HepG2 (cell line): ENCODE results near the gene SNRNP27. TPM values are rescaled to one million over a fixed set of nuclear protein-coding genes. Genes with fewer than 3 reads are reported as not detected.

Source experiments
- BCLAF1 ChIP-seq: fragments of 450-650 bp; IDR thresholded peaks from 2 replicates; pipeline ENCODE4 v1.6.1; 2017; ENCODE audit warnings: mild to moderate bottlenecking
- CHD2 ChIP-seq: IDR thresholded peaks from 2 replicates; pipeline ENCODE4 v1.6.1; 2011; ENCODE audit warnings: low read depth, low read length, improper control_type of control experiment
- FLYWCH1 ChIP-seq: sonication (generic); formaldehyde crosslinking; IDR thresholded peaks from 2 replicates; pipeline ENCODE4 v1.8.1; 2023; ENCODE audit warnings: mild to moderate bottlenecking, missing genetic modification reagents
- GTF2F1 ChIP-seq: fragments of 150-350 bp; IDR thresholded peaks from 2 replicates; pipeline ENCODE4 v1.6.1; 2014; ENCODE audit warnings: low read length
- GZF1 ChIP-seq: sonication (generic); formaldehyde crosslinking; IDR thresholded peaks from 2 replicates; pipeline ENCODE4 v1.5.1; 2020; ENCODE audit warnings: mild to moderate bottlenecking, missing genetic modification reagents
- HOXA7 ChIP-seq: sonication (generic); formaldehyde crosslinking; IDR thresholded peaks from 2 replicates; pipeline ENCODE4 v1.8.1; 2022; ENCODE audit warnings: mild to moderate bottlenecking, missing genetic modification reagents, moderate library complexity
- KLF6 ChIP-seq: IDR thresholded peaks from 2 replicates; pipeline ENCODE4 v1.8.0; 2016; ENCODE audit warnings: missing biosample characterization, missing genetic modification reagents
- NFYB ChIP-seq: sonication (generic); formaldehyde crosslinking; IDR thresholded peaks from 2 replicates; pipeline ENCODE4 v1.4.0; 2020; ENCODE audit warnings: missing genetic modification reagents
- PAWR ChIP-seq: sonication (generic); formaldehyde crosslinking; IDR thresholded peaks from 2 replicates; pipeline ENCODE4 v1.4.0; 2020; ENCODE audit warnings: missing genetic modification reagents, mild to moderate bottlenecking, borderline replicate concordance
- RARA ChIP-seq: IDR thresholded peaks from 2 replicates; pipeline ENCODE4 v1.6.1; 2016; ENCODE audit warnings: missing genetic modification reagents, missing compliant biosample characterization
- STAT5B ChIP-seq: sonication (generic); formaldehyde crosslinking; IDR thresholded peaks from 2 replicates; pipeline ENCODE4 v1.4.0; 2020; ENCODE audit warnings: missing genetic modification reagents
- TFDP2 ChIP-seq: sonication (generic); formaldehyde crosslinking; IDR thresholded peaks from 2 replicates; pipeline ENCODE4 v1.4.0; 2020; ENCODE audit warnings: missing genetic modification reagents
- ZFP82 ChIP-seq: sonication (generic); formaldehyde crosslinking; IDR thresholded peaks from 2 replicates; pipeline ENCODE4 v1.5.1; 2020; ENCODE audit warnings: mild to moderate bottlenecking, missing genetic modification reagents, borderline replicate concordance
- ZNF234 ChIP-seq: sonication (generic); formaldehyde crosslinking; conservative IDR thresholded peaks from 2 replicates; pipeline ENCODE4 v1.5.1; 2020; ENCODE audit warnings: mild to moderate bottlenecking, missing genetic modification reagents
- ZNF253 ChIP-seq: sonication (generic); formaldehyde crosslinking; IDR thresholded peaks from 2 replicates; pipeline ENCODE4 v1.8.0; 2022; ENCODE audit warnings: mild to moderate bottlenecking, missing genetic modification reagents, borderline replicate concordance
- ZNF281 ChIP-seq: sonication (generic); formaldehyde crosslinking; IDR thresholded peaks from 2 replicates; pipeline ENCODE4 v1.4.0; 2020; ENCODE audit warnings: missing genetic modification reagents, borderline replicate concordance
- ZNF331 ChIP-seq: sonication (generic); formaldehyde crosslinking; IDR thresholded peaks from 2 replicates; pipeline ENCODE4 v1.4.0; 2020; ENCODE audit warnings: missing genetic modification reagents
- ZNF333 ChIP-seq: sonication (generic); formaldehyde crosslinking; IDR thresholded peaks from 2 replicates; pipeline ENCODE4 v1.4.0; 2020; ENCODE audit warnings: mild to moderate bottlenecking, missing genetic modification reagents, borderline replicate concordance
- ZNF564 ChIP-seq: sonication (generic); formaldehyde crosslinking; IDR thresholded peaks from 2 replicates; pipeline ENCODE4 v1.8.1; 2023; ENCODE audit warnings: mild to moderate bottlenecking, missing genetic modification reagents
- polyA plus RNA-seq, 8 experiments: library from polyadenylated mRNA; depleted of rRNA in 3 of 8; stranded (reverse) in 7 of 8; unstranded in 1 of 8; fragments of >200 nt; fragmentation: Illumina TruSeq in 4 of 8; extraction: Trizol in 4 of 8; gene quantifications; 2 replicates each; pipeline versions ENCODE4 v1.2.1 to v1.2.3, GENCODE V29; 2011 to 2016; ENCODE audit warnings: low read depth in 4 of 8, missing spikeins in 1 of 8, mixed read lengths in 1 of 8; ENCODE audit not compliant: insufficient read depth in 1 of 8
- total RNA-seq, 5 experiments: library from RNA; depleted of rRNA; stranded (reverse); fragments of >200 nt; fragmentation: Illumina TruSeq; extraction: Trizol; gene quantifications; 2 replicates each; pipeline ENCODE4 v1.2.3, GENCODE V29; 2016; ENCODE audit warnings: low read depth in 1 of 5

The SNRNP27 gene
- total and polyA plus RNA-seq, 2 of the 13 experiments (the other 11 are each of a cell fraction or from before 2014, with no cell fraction given), result 49.8 to 54.6 TPM

GRCh38 chr2:69893684-69894551 is at the start of gene SNRNP27 (continued):
- TF ChIP-seq PAWR (CRISPR knock-in tag) (no peak), KLF6 (CRISPR knock-in tag) (peak; percentile 99), ZFP82 (CRISPR knock-in tag) (peak; percentile 82; the same call in 1 of the 2 replicates), GTF2F1 (peak; percentile 62; the same call in 1 of the 2 replicates), ZNF234 (CRISPR knock-in tag) (0 out of 2 replicates have a peak, but pooled peaks have one; percentile 51), RARA (CRISPR knock-in tag) (peak; percentile 77), TFDP2 (CRISPR knock-in tag) (peak; percentile 84), FLYWCH1 (CRISPR knock-in tag) (0 out of 2 replicates have a peak, but pooled peaks have one; percentile 54), STAT5B (CRISPR knock-in tag) (peak; percentile 95), ZNF564 (CRISPR knock-in tag) (0 out of 2 replicates have a peak, but pooled peaks have one; percentile 51), BCLAF1 (no peak), ZNF331 (CRISPR knock-in tag) (peak; percentile 95), NFYB (peak; percentile 42; the same call in 1 of the 2 replicates), ZNF253 (CRISPR knock-in tag) (0 out of 2 replicates have a peak, but pooled peaks have one; percentile 69), GZF1 (0 out of 2 replicates have a peak, but pooled peaks have one; percentile 31), ZNF333 (CRISPR knock-in tag) (no peak), CHD2 (no peak), ZNF281 (CRISPR knock-in tag) (peak; percentile 64; the same call in 1 of the 2 replicates), HOXA7 (CRISPR knock-in tag) (no peak)
